ENCODE data around the gene PDIK1L. TPM values are rescaled to one million over a fixed set of nuclear protein-coding genes. Genes with fewer than 3 reads are reported as not detected.
A peak's percentile ranks its signal among the peaks of the same experiment; 100 is the strongest.

The PDIK1L gene
- total RNA-seq, 1 donor, result 6.5 TPM

DNA sequence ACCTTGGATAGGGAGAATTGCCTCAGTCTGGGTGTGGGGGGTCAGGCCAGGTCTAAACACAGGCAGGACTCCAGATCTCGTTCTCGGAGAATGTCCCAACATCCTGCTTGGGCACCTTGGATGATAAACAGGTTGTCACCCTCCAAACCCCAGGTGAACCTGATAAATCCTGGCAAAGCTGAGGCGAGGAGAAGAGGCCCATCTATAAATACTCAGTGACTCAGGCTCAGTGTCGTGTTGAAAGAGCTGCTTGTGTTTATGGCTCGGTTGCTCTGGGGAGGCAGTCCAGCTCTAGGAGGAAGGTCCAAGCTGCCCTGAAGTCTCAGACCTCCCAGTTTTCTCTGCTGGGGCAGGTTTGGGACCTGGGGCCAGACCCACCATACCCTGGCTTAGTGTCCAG, 28.4 kb upstream of the PDIK1L start:
- TF ChIP-seq, protein P1, sequence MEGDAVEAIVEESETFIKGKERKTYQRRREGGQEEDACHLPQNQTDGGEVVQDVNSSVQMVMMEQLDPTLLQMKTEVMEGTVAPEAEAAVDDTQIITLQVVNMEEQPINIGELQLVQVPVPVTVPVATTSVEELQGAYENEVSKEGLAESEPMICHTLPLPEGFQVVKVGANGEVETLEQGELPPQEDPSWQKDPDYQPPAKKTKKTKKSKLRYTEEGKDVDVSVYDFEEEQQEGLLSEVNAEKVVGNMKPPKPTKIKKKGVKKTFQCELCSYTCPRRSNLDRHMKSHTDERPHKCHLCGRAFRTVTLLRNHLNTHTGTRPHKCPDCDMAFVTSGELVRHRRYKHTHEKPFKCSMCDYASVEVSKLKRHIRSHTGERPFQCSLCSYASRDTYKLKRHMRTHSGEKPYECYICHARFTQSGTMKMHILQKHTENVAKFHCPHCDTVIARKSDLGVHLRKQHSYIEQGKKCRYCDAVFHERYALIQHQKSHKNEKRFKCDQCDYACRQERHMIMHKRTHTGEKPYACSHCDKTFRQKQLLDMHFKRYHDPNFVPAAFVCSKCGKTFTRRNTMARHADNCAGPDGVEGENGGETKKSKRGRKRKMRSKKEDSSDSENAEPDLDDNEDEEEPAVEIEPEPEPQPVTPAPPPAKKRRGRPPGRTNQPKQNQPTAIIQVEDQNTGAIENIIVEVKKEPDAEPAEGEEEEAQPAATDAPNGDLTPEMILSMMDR (IDR thresholded peaks at IDR 0.05; ENCODE audit: extremely low read depth, low read depth, low read length), result no peak
- Histone ChIP-seq H2AFZ (ENCODE audit: low read length) (no peak overlapping the region), H3K9me3 (ENCODE audit: low read depth, low read length) (no peaks in the 10 kb centered on the region), H3K27ac (ENCODE audit: low read depth, low read length) (no peak overlapping the region), H3K4me2 (ENCODE audit: insufficient read depth, low read length) (no peak overlapping the region), H4K20me1 (ENCODE audit: insufficient read depth, low read length) (no peaks in the 10 kb centered on the region), H3K4me3 (ENCODE audit: insufficient read depth, low read length) (no peak overlapping the region), H3K79me2 (ENCODE audit: insufficient read depth, low read length) (no peaks in the 10 kb centered on the region), H3K36me3 (ENCODE audit: insufficient read depth, low read length) (no peaks in the 10 kb centered on the region), H3K27me3 (ENCODE audit: insufficient read depth, low read length) (peaks cover 25% of the 10 kb centered on the region), H3K4me1 (ENCODE audit: insufficient read depth, low read length) (peaks cover 3% of the 10 kb centered on the region)
- peak; percentile 65 for DNase-seq (ENCODE audit: insufficient read length, low spot score, missing footprints)

GRCh38 chr1:26084091-26084561, 27.5 kb upstream of the PDIK1L start:
- DNase-seq (ENCODE audit: insufficient read length, low spot score, missing footprints), result no peak
- no peaks in the 10 kb centered on the region for H3K9me3 ChIP-seq (ENCODE audit: low read depth, low read length)
- no peak overlapping the region for H2AFZ ChIP-seq (ENCODE audit: low read length)
- H3K4me3 ChIP-seq (ENCODE audit: insufficient read depth, low read length), result no peak overlapping the region
- H4K20me1 ChIP-seq (ENCODE audit: insufficient read depth, low read length), result no peaks in the 10 kb centered on the region
- TF ChIP-seq, protein P1 (IDR thresholded peaks at IDR 0.05; ENCODE audit: extremely low read depth, low read depth, low read length), result no peak
- peaks cover 3% of the 10 kb centered on the region for H3K4me1 ChIP-seq (ENCODE audit: insufficient read depth, low read length)
- H3K27me3 ChIP-seq (ENCODE audit: insufficient read depth, low read length), result peaks cover 23% of the 10 kb centered on the region
- H3K79me2 ChIP-seq (ENCODE audit: insufficient read depth, low read length), result no peaks in the 10 kb centered on the region
- no peak overlapping the region for H3K27ac ChIP-seq (ENCODE audit: low read depth, low read length)
- H3K36me3 ChIP-seq (ENCODE audit: insufficient read depth, low read length), result no peaks in the 10 kb centered on the region
- no peak overlapping the region for H3K4me2 ChIP-seq (ENCODE audit: insufficient read depth, low read length)

GRCh38 chr1:26084844-26085243, 26.8 kb upstream of the PDIK1L start:
- no peaks in the 10 kb centered on the region for H3K79me2 ChIP-seq (ENCODE audit: insufficient read depth, low read length)
- H4K20me1 ChIP-seq (ENCODE audit: insufficient read depth, low read length), result no peaks in the 10 kb centered on the region
- no peak overlapping the region for H3K4me2 ChIP-seq (ENCODE audit: insufficient read depth, low read length)
- no peaks in the 10 kb centered on the region for H3K9me3 ChIP-seq (ENCODE audit: low read depth, low read length)
- no peak overlapping the region for H3K4me3 ChIP-seq (ENCODE audit: insufficient read depth, low read length)
- H3K36me3 ChIP-seq (ENCODE audit: insufficient read depth, low read length), result no peaks in the 10 kb centered on the region
- no peak overlapping the region for H2AFZ ChIP-seq (ENCODE audit: low read length)
- H3K4me1 ChIP-seq (ENCODE audit: insufficient read depth, low read length), result peaks cover 3% of the 10 kb centered on the region
- H3K27me3 ChIP-seq (ENCODE audit: insufficient read depth, low read length), result peaks cover 23% of the 10 kb centered on the region
- no peak for DNase-seq (ENCODE audit: insufficient read length, low spot score, missing footprints)
- no peak overlapping the region for H3K27ac ChIP-seq (ENCODE audit: low read depth, low read length)
- TF ChIP-seq, protein P1 (IDR thresholded peaks at IDR 0.05; ENCODE audit: extremely low read depth, low read depth, low read length), result no peak

GRCh38 chr1:26089125-26089524, 22.5 kb upstream of the PDIK1L start:
- H3K27ac ChIP-seq (ENCODE audit: low read depth, low read length), result no peak overlapping the region
- TF ChIP-seq, protein P1 (IDR thresholded peaks at IDR 0.05; ENCODE audit: extremely low read depth, low read depth, low read length), result no peak
- no peaks in the 10 kb centered on the region for H4K20me1 ChIP-seq (ENCODE audit: insufficient read depth, low read length)
- no peaks in the 10 kb centered on the region for H3K36me3 ChIP-seq (ENCODE audit: insufficient read depth, low read length)
- H3K4me1 ChIP-seq (ENCODE audit: insufficient read depth, low read length), result peaks cover 3% of the 10 kb centered on the region
- H3K4me3 ChIP-seq (ENCODE audit: insufficient read depth, low read length), result no peak overlapping the region
- H3K4me2 ChIP-seq (ENCODE audit: insufficient read depth, low read length), result no peak overlapping the region
- no peaks in the 10 kb centered on the region for H3K9me3 ChIP-seq (ENCODE audit: low read depth, low read length)
- no peak overlapping the region for H2AFZ ChIP-seq (ENCODE audit: low read length)
- peaks cover 52% of the 10 kb centered on the region for H3K27me3 ChIP-seq (ENCODE audit: insufficient read depth, low read length)
- DNase-seq (ENCODE audit: insufficient read length, low spot score, missing footprints), result peak; percentile 38
- no peaks in the 10 kb centered on the region for H3K79me2 ChIP-seq (ENCODE audit: insufficient read depth, low read length)

Data from osteoblast (primary cell).